HG03175 (cell line): Measurements from ENCODE around the gene TMEM237.
"Not testable (repeated sequence)": the region's sequence is repeated elsewhere in the genome, so short reads cannot be mapped to it uniquely, and the experiment has no call there.

Experiments
- ATAC-seq: cut with Tn5 transposase; IDR thresholded peaks from one replicate; pipeline ENCODE4 v1.9.1; 2021; ENCODE audit warnings: mild to moderate bottlenecking, moderate library complexity; ENCODE audit not compliant: unreplicated experiment

TMEM237 gene

GRCh38 chr2:201643216-201643890 lies at the start of gene TMEM237:
Gene TMEM237, minus strand, starts transcription at chr2:201643503. Its CDS starts 103 bp downstream, at chr2:201643400.
- ATAC-seq = peak; percentile 42

DNA sequence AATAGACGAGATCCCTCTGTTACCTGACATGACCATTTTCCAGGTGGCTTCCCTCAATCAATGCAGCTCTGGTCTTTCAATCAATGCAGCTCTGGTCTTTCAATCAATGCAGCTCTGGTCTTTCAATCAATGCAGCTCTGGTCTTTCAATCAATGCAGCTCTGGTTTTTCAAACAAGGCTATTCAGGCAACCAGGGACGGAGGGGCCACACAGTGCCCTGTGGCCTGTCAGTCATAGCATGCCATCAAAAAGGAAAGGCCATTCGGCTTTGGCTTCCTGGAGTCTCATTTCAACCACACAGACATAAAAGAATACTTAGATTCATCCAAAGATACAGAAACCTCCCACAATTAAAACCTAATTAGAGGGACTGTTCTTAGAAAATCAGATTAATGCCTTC lies 41.9 kb upstream of the TMEM237 start:
- ATAC-seq = no peak

GRCh38 chr2:201680743-201681142 lies 37.4 kb upstream of the TMEM237 start:
- ATAC-seq = no peak

- ATAC-seq = no peak
These were observed 35.1 kb upstream of the TMEM237 start for GRCh38 chr2:201678401-201678800.

DNA sequence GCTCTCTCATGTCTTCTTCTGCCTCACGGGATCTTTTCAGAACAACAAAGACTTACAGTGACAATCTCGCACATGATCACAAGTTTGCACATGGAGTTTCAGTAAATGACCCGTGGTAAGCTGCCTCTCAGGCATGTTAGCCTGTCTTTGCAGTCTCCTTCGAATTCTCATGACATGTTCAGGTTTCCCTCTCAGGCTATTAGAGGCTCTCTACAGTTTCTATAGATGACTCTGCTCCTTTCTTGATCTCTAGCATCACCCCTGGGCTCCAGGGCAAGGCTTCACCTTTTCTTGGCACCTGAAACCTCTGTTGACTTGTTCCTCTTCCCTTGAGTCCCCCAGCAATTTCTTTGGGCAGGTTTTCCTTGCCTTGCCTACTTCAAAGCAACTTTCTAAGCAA lies 32.2 kb upstream of the TMEM237 start:
- no peak for ATAC-seq

GRCh38 chr2:201674794-201675193 lies 31.5 kb upstream of the TMEM237 start:
- no peak for ATAC-seq

DNA sequence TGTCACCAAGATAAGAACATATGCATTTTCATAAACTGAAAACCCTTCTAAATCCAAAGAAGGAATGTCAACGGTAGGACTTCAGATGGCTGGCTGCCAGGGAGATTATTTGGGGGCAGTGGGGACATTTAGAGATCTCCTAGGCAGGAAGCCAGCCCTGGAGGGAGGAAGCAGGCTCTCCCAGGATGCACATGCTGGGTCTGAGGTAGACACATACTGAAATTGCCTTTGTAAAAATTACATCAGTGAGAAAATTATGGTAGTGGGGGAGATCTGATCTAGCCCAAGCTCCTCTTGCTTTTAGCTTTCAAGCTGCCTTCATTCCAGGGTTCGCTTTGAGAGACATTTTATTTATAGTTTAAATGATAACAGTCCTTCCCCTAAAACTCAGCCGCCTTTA lies 31.0 kb upstream of the TMEM237 start:
- ATAC-seq = no peak

DNA sequence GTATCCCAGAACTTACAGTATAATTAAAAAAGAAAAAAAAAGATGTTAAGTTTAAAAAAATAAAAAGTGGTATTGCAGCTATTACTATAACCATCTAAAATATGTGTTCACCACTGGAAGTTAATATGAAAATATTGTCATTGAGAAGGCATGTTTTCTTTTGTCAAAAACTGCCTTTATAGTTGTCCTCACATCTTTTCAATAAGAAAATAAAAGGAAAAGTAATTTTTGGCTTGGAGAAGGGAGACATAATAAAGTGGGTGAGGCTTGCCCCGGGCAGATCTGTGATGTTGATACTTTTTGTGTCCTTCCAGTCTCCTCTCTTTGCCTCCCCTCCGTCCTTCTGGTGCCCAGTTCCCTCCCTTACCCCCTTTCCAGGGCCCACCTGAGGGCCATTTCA lies 30.2 kb upstream of the TMEM237 start:
- no peak for ATAC-seq

GRCh38 chr2:201671205-201671604 lies 27.9 kb upstream of the TMEM237 start:
- not testable (repeated sequence) for ATAC-seq

GRCh38 chr2:201669865-201670264 lies 26.6 kb upstream of the TMEM237 start:
- ATAC-seq = no peak

DNA sequence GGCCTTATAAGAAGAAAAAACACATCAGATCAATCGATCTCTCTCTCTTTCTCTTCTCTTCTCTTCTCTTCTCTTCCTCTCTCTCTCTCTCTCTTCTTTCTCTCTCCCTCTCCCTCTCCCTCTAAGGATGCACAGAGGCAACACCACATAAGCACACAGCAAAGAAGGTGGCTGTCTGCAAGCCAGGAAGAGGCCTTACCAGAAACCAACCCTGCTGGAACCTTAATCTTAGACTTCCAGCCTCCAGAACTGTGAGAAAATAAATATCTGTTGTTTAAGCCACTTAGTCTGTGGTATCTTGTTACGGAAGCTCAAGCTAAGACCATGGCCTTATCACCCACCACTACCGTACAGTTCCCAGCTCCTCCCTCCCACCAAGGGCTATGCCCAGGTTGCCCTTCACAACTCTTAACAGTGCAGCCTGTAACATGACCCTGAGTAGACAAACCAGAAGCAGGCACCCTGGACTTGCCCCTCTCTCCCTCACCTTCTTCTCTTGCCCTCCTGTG lies 25.2 kb upstream of the TMEM237 start:
- ATAC-seq = no peak

GRCh38 chr2:201664334-201664733 lies 21.0 kb upstream of the TMEM237 start:
- no peak for ATAC-seq

DNA sequence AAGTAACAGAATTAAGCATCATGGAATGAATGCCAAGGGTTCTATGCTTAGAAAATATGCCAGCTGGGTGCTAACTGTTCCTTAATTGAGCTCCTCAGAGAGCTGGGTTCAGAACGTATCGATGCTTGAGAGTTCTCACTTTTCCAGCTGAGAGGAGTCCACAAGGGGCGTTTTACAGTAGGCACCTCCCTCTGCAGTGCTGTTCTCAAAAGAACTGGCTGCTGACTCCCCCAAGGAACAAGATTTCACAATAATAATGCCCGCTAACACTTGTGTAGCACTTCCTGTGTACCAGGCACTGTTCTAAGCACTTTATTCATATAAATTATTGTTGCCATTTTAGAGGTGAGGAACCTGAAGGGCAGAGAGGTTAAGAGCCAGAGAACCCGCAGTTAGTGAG lies 18.1 kb upstream of the TMEM237 start:
- no peak for ATAC-seq

- no peak for ATAC-seq
These were observed 17.1 kb upstream of the TMEM237 start for GRCh38 chr2:201660293-201660895.

- ATAC-seq = no peak
These were observed 13.4 kb upstream of the TMEM237 start for GRCh38 chr2:201656740-201657139.

DNA sequence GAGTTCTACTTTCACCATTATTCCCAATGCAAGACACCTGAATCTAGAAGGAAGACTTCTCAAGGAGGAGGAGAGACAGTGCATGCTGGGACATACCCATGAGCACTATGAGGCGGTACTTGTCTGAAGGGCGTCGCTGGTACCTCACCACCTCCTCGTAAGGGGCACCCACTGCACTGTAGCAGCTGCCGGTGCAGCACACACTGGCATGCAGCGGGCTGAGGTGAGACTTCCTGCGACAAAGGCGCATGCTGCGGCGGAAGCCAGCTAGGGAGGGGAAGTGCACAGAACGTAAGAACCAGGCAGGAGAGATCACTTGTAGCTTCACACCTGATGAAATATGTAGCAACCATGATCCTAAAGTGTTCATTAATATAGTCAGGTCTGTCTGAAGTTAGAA lies 12.8 kb upstream of the TMEM237 start:
- ATAC-seq = no peak

GRCh38 chr2:201654616-201655384 lies 11.5 kb upstream of the TMEM237 start:
- ATAC-seq = no peak

- no peak for ATAC-seq
These were observed 9.9 kb upstream of the TMEM237 start for GRCh38 chr2:201653221-201653620.

DNA sequence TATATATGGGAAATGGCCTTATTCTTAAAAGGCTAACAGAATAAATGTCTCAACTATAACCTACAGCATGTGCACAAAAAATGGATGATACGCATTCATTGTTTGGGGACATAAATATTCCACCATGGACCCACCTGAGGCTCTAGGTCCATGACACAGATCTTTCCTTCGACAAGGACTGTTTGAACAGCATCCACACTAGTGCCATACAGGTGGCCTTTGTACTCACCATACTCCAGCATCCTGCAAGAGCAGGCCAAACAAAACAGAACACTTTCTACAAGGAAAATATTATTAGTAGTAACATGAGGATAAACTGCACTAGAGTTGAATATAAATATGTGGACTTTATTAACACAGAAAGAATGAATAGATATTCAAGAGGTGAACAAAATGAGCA lies 6.1 kb upstream of the TMEM237 start:
- no peak for ATAC-seq

- ATAC-seq = no peak
These were observed 4.1 kb upstream of the TMEM237 start for GRCh38 chr2:201647431-201647830.

DNA sequence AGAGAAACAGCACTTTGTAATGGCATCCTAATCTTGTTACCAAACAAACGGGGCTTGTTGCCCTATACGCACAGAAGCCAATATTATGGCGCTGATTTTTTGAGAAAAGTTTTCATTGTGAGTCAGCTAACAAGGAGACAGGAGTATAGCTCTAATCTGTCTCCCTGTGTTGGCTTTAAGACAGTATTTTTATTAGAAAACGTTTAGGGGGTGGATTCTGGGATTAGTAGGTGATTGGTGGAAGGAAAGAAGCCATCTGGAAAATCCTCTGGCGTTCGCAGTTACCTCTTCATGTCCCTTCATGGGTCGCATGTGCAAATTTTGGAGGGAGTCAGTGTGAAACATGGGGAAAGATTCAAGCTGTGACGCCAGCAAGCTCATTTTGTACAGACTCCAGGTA lies 698 bp upstream of the TMEM237 start:
- ATAC-seq = no peak
